Thyroid gland (tissue), 4 donors: ENCODE measurements around the gene GPM6B.

Experiments
- POLR2A ChIP-seq, 2 donors: fragments of 450-650 bp; IDR thresholded peaks; one replicate each; pipeline ENCODE4 v1.6.1; 2017; ENCODE audit warnings: antibody characterized with exemption in 2 of 2, mild to moderate bottlenecking in 2 of 2, moderate library complexity in 1 of 2
- TF ChIP-seq, protein P1 (sequence below), 6 experiments: fragments of 200-600 bp in 3 of 6; fragments of 450-650 bp in 3 of 6; sonication (generic) in 3 of 6; IDR thresholded peaks; one replicate each; pipeline ENCODE4 v1.5.1; 2016 to 2019; ENCODE audit warnings: antibody characterized with exemption in 6 of 6, mild to moderate bottlenecking in 2 of 6, inconsistent platforms in 1 of 6, moderate library complexity in 1 of 6

GRCh38 chrX:13843150-13843721 is 26.3 kb upstream of the GPM6B start:
- TF ChIP-seq, protein P1, sequence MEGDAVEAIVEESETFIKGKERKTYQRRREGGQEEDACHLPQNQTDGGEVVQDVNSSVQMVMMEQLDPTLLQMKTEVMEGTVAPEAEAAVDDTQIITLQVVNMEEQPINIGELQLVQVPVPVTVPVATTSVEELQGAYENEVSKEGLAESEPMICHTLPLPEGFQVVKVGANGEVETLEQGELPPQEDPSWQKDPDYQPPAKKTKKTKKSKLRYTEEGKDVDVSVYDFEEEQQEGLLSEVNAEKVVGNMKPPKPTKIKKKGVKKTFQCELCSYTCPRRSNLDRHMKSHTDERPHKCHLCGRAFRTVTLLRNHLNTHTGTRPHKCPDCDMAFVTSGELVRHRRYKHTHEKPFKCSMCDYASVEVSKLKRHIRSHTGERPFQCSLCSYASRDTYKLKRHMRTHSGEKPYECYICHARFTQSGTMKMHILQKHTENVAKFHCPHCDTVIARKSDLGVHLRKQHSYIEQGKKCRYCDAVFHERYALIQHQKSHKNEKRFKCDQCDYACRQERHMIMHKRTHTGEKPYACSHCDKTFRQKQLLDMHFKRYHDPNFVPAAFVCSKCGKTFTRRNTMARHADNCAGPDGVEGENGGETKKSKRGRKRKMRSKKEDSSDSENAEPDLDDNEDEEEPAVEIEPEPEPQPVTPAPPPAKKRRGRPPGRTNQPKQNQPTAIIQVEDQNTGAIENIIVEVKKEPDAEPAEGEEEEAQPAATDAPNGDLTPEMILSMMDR (IDR thresholded peaks at IDR 0.05) = no peak
- TF ChIP-seq POLR2A (IDR thresholded peaks at IDR 0.05) = no peak
